HepG2 (cell line): ENCODE data around the gene PRSS8. TPM values are rescaled to one million over a fixed set of nuclear protein-coding genes. Genes with fewer than 3 reads are reported as not detected.
A peak's percentile ranks its signal among the peaks of the same experiment; 100 is the strongest.

ENCODE experiments used
- KDM6A ChIP-seq: IDR thresholded peaks from 2 replicates; pipeline ENCODE4 v1.6.1; 2016; ENCODE audit warnings: low read depth
- MBD4 ChIP-seq: IDR thresholded peaks from 2 replicates; pipeline ENCODE4 v1.6.1; 2012; ENCODE audit warnings: low read length, inconsistent platforms, borderline replicate concordance
- NFYB ChIP-seq: sonication (generic); formaldehyde crosslinking; IDR thresholded peaks from 2 replicates; pipeline ENCODE4 v1.4.0; 2020; ENCODE audit warnings: missing genetic modification reagents
- POLR2A ChIP-seq, 2 experiments: IDR thresholded peaks; 2 replicates each; pipeline ENCODE4 v1.6.1; 2011; ENCODE audit warnings: low read depth in 2 of 2, low read length in 2 of 2, mild to moderate bottlenecking in 1 of 2, moderate library complexity in 1 of 2; ENCODE audit not compliant: insufficient read depth in 1 of 2
- RCOR2 ChIP-seq: IDR thresholded peaks from 2 replicates; pipeline ENCODE4 v1.6.1; 2016; ENCODE audit warnings: missing biosample characterization, missing genetic modification reagents
- RXRB ChIP-seq: IDR thresholded peaks from 2 replicates; pipeline ENCODE4 v1.6.1; 2016; ENCODE audit warnings: borderline replicate concordance, missing genetic modification reagents, missing compliant biosample characterization
- SIX1 ChIP-seq: sonication (generic); formaldehyde crosslinking; IDR thresholded peaks from 2 replicates; pipeline ENCODE4 v1.4.0; 2020; ENCODE audit warnings: missing genetic modification reagents, borderline replicate concordance
- SIX4 ChIP-seq: sonication (generic); formaldehyde crosslinking; IDR thresholded peaks from 2 replicates; pipeline ENCODE4 v1.4.0; 2020; ENCODE audit warnings: missing genetic modification reagents
- SOX6 ChIP-seq, 2 experiments: fragments of 450-650 bp in 1 of 2; sonication (generic) in 1 of 2; formaldehyde crosslinking in 1 of 2; IDR thresholded peaks; 2 replicates each; pipeline versions ENCODE4 v1.4.0 to v1.6.1; 2017 to 2020; ENCODE audit warnings: antibody characterized with exemption in 1 of 2, mild to moderate bottlenecking in 1 of 2, missing genetic modification reagents in 1 of 2
- SPEN ChIP-seq: sonication (generic); formaldehyde crosslinking; IDR thresholded peaks from 2 replicates; pipeline ENCODE4 v1.5.1; 2020; ENCODE audit warnings: low read depth, mild to moderate bottlenecking, missing genetic modification reagents
- TSC22D2 ChIP-seq: sonication (generic); formaldehyde crosslinking; IDR thresholded peaks from 2 replicates; pipeline ENCODE4 v1.5.1; 2020; ENCODE audit warnings: missing genetic modification reagents, mild to moderate bottlenecking, borderline replicate concordance
- ZNF703 ChIP-seq: sonication (generic); formaldehyde crosslinking; IDR thresholded peaks from 2 replicates; pipeline ENCODE4 v1.5.1; 2020; ENCODE audit warnings: missing genetic modification reagents, mild to moderate bottlenecking, moderate library complexity, borderline replicate concordance
- ZNF776 ChIP-seq: sonication (generic); formaldehyde crosslinking; IDR thresholded peaks from 2 replicates; pipeline ENCODE4 v1.4.0; 2020; ENCODE audit warnings: mild to moderate bottlenecking, missing genetic modification reagents
- polyA plus RNA-seq, 8 experiments: library from polyadenylated mRNA; depleted of rRNA in 3 of 8; stranded (reverse) in 7 of 8; unstranded in 1 of 8; fragments of >200 nt; fragmentation: Illumina TruSeq in 4 of 8; extraction: Trizol in 4 of 8; gene quantifications; 2 replicates each; pipeline versions ENCODE4 v1.2.1 to v1.2.3, GENCODE V29; 2011 to 2016; ENCODE audit warnings: low read depth in 4 of 8, missing spikeins in 1 of 8, mixed read lengths in 1 of 8; ENCODE audit not compliant: insufficient read depth in 1 of 8
- total RNA-seq, 5 experiments: library from RNA; depleted of rRNA; stranded (reverse); fragments of >200 nt; fragmentation: Illumina TruSeq; extraction: Trizol; gene quantifications; 2 replicates each; pipeline ENCODE4 v1.2.3, GENCODE V29; 2016; ENCODE audit warnings: low read depth in 1 of 5
- TF ChIP-seq, protein P1 (sequence below): sonication (generic); formaldehyde crosslinking; IDR thresholded peaks from 2 replicates; pipeline ENCODE4 v1.4.0; 2020; ENCODE audit warnings: missing genetic modification reagents
- TF ChIP-seq, protein P2 (sequence below): sonication (generic); formaldehyde crosslinking; IDR thresholded peaks from 2 replicates; pipeline ENCODE4 v1.4.0; 2020; ENCODE audit warnings: missing genetic modification reagents, borderline replicate concordance
- TF ChIP-seq, protein P3 (sequence below): sonication (generic); formaldehyde crosslinking; IDR thresholded peaks from 2 replicates; pipeline ENCODE4 v1.5.0; 2020; ENCODE audit warnings: missing genetic modification reagents, mild to moderate bottlenecking, borderline replicate concordance
- TF ChIP-seq, protein P4 (sequence below): IDR thresholded peaks from 2 replicates; pipeline ENCODE4 v1.6.1; 2016; ENCODE audit warnings: low read depth, borderline replicate concordance
- TF ChIP-seq, protein P5 (sequence below): IDR thresholded peaks from 2 replicates; pipeline ENCODE4 v1.6.1; 2012; ENCODE audit warnings: inconsistent platforms
- TF ChIP-seq, protein P6 (sequence below): sonication (generic); formaldehyde crosslinking; IDR thresholded peaks from 2 replicates; pipeline ENCODE4 v1.4.0; 2020; ENCODE audit warnings: missing genetic modification reagents, borderline replicate concordance

PRSS8 gene
- total and polyA plus RNA-seq, 2 of the 13 experiments (the other 11 are each of a cell fraction or from before 2014, with no cell fraction given): 2.6 to 7.2 TPM

DNA sequence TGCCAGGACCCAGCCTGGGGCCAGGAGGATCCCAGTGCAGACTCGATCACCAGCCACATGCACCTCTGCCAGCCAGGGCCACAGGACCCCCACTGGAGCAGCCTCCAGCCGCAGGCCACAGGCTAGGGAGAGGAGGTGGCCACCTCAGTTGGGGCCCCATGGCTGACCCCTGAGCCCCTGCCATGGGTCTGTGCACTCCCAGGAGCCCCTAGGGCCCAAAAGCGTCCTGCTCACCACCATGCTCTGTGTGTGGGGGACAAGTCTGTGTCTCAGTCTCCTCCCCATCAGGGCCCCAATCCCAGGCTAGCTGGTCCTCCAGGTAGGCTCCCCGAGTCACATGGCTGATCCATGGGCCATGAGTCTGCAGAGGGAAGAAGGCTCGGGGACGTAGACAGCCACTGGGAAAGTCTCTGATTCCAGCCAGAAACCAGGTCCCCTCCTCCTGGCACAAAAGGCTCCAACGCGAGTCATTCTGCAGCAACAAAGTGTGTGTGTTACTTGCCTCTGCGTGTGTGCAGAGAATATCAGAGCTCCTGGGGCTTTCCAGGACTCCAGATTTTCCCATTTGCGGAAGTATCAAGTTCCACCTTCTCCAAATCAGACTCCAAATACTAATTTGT lies 6.1 kb upstream of the PRSS8 start (continued):
- TF ChIP-seq SIX4 (CRISPR knock-in tag): 0 out of 2 replicates have a peak, but pooled peaks have one; percentile 21
- no peak for TF ChIP-seq TSC22D2 (CRISPR knock-in tag)
- TF ChIP-seq SPEN (CRISPR knock-in tag): peak; percentile 2; the same call in 1 of the 2 replicates
- no peak; a peak in 1 of 4 replicates for TF ChIP-seq POLR2A (IDR thresholded peaks at IDR 0.05; ENCODE audit: insufficient read depth in 1 of 2, low read depth in 2 of 2, low read length in 2 of 2)
- no peak; the same call in 1 of the 2 replicates for TF ChIP-seq ZNF703
- TF ChIP-seq RCOR2 (CRISPR knock-in tag): no peak
- no peak for TF ChIP-seq RXRB (CRISPR knock-in tag)
- TF ChIP-seq, protein P1, sequence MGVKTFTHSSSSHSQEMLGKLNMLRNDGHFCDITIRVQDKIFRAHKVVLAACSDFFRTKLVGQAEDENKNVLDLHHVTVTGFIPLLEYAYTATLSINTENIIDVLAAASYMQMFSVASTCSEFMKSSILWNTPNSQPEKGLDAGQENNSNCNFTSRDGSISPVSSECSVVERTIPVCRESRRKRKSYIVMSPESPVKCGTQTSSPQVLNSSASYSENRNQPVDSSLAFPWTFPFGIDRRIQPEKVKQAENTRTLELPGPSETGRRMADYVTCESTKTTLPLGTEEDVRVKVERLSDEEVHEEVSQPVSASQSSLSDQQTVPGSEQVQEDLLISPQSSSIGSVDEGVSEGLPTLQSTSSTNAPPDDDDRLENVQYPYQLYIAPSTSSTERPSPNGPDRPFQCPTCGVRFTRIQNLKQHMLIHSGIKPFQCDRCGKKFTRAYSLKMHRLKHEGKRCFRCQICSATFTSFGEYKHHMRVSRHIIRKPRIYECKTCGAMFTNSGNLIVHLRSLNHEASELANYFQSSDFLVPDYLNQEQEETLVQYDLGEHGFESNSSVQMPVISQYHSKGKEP: no peak
- TF ChIP-seq, protein P2, sequence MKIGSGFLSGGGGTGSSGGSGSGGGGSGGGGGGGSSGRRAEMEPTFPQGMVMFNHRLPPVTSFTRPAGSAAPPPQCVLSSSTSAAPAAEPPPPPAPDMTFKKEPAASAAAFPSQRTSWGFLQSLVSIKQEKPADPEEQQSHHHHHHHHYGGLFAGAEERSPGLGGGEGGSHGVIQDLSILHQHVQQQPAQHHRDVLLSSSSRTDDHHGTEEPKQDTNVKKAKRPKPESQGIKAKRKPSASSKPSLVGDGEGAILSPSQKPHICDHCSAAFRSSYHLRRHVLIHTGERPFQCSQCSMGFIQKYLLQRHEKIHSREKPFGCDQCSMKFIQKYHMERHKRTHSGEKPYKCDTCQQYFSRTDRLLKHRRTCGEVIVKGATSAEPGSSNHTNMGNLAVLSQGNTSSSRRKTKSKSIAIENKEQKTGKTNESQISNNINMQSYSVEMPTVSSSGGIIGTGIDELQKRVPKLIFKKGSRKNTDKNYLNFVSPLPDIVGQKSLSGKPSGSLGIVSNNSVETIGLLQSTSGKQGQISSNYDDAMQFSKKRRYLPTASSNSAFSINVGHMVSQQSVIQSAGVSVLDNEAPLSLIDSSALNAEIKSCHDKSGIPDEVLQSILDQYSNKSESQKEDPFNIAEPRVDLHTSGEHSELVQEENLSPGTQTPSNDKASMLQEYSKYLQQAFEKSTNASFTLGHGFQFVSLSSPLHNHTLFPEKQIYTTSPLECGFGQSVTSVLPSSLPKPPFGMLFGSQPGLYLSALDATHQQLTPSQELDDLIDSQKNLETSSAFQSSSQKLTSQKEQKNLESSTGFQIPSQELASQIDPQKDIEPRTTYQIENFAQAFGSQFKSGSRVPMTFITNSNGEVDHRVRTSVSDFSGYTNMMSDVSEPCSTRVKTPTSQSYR: 0 out of 2 replicates have a peak, but pooled peaks have one; percentile 20
- TF ChIP-seq, protein P3, sequence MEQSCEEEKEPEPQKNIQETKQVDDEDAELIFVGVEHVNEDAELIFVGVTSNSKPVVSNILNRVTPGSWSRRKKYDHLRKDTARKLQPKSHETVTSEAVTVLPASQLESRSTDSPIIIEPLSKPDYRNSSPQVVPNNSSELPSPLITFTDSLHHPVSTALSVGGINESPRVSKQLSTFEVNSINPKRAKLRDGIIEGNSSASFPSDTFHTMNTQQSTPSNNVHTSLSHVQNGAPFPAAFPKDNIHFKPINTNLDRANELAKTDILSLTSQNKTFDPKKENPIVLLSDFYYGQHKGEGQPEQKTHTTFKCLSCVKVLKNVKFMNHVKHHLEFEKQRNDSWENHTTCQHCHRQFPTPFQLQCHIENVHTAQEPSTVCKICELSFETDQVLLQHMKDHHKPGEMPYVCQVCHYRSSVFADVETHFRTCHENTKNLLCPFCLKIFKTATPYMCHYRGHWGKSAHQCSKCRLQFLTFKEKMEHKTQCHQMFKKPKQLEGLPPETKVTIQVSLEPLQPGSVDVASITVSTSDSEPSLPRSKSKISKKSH (CRISPR knock-in tag): peak; percentile 90
- no peak for TF ChIP-seq NFYB (CRISPR knock-in tag)
- TF ChIP-seq SIX1: peak; percentile 58
- TF ChIP-seq, protein P4, sequence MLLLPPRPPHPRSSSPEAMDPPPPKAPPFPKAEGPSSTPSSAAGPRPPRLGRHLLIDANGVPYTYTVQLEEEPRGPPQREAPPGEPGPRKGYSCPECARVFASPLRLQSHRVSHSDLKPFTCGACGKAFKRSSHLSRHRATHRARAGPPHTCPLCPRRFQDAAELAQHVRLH (CRISPR knock-in tag): peak; percentile 30; the same call in 1 of the 2 replicates
- TF ChIP-seq ZNF776 (CRISPR knock-in tag): no peak
- TF ChIP-seq SOX6 (IDR thresholded peaks at IDR 0.05): no peak
- TF ChIP-seq SOX6 (CRISPR knock-in tag; IDR thresholded peaks at IDR 0.05): no peak
- TF ChIP-seq MBD4: no peak
- TF ChIP-seq, protein P5, sequence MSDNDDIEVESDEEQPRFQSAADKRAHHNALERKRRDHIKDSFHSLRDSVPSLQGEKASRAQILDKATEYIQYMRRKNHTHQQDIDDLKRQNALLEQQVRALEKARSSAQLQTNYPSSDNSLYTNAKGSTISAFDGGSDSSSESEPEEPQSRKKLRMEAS: peak; percentile 67; the same call in 1 of the 2 replicates
- TF ChIP-seq KDM6A (CRISPR knock-in tag): no peak; the same call in 1 of the 2 replicates
- TF ChIP-seq, protein P6, sequence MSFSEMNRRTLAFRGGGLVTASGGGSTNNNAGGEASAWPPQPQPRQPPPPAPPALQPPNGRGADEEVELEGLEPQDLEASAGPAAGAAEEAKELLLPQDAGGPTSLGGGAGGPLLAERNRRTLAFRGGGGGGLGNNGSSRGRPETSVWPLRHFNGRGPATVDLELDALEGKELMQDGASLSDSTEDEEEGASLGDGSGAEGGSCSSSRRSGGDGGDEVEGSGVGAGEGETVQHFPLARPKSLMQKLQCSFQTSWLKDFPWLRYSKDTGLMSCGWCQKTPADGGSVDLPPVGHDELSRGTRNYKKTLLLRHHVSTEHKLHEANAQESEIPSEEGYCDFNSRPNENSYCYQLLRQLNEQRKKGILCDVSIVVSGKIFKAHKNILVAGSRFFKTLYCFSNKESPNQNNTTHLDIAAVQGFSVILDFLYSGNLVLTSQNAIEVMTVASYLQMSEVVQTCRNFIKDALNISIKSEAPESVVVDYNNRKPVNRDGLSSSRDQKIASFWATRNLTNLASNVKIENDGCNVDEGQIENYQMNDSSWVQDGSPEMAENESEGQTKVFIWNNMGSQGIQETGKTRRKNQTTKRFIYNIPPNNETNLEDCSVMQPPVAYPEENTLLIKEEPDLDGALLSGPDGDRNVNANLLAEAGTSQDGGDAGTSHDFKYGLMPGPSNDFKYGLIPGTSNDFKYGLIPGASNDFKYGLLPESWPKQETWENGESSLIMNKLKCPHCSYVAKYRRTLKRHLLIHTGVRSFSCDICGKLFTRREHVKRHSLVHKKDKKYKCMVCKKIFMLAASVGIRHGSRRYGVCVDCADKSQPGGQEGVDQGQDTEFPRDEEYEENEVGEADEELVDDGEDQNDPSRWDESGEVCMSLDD (CRISPR knock-in tag): no peak
